Fibroblast of mammary gland (primary cell): ENCODE results near the gene HPSE2.

Experiments used
- DNase-seq: peaks from one replicate; pipeline ENCODE4 v3.0.0-alpha.2; 2010; ENCODE audit warnings: low read depth
- H3K4me3 ChIP-seq: 2 replicates; pipeline ENCODE4 v1.5.1; 2011; ENCODE audit warnings: low read depth, mild to moderate bottlenecking, low read length, moderate library complexity; ENCODE audit not compliant: control insufficient read depth
- TF ChIP-seq, protein P1 (sequence below): conservative IDR thresholded peaks from 2 replicates; pipeline ENCODE4 v1.5.1; 2011; ENCODE audit warnings: low read depth, low read length, inconsistent platforms; ENCODE audit not compliant: control insufficient read depth, insufficient read depth

The HPSE2 gene

GRCh38 chr10:98901441-98902110, 334.1 kb downstream of the HPSE2 start:
- no peak for DNase-seq
- TF ChIP-seq, protein P1, sequence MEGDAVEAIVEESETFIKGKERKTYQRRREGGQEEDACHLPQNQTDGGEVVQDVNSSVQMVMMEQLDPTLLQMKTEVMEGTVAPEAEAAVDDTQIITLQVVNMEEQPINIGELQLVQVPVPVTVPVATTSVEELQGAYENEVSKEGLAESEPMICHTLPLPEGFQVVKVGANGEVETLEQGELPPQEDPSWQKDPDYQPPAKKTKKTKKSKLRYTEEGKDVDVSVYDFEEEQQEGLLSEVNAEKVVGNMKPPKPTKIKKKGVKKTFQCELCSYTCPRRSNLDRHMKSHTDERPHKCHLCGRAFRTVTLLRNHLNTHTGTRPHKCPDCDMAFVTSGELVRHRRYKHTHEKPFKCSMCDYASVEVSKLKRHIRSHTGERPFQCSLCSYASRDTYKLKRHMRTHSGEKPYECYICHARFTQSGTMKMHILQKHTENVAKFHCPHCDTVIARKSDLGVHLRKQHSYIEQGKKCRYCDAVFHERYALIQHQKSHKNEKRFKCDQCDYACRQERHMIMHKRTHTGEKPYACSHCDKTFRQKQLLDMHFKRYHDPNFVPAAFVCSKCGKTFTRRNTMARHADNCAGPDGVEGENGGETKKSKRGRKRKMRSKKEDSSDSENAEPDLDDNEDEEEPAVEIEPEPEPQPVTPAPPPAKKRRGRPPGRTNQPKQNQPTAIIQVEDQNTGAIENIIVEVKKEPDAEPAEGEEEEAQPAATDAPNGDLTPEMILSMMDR = no peak
- no peak overlapping the region for H3K4me3 ChIP-seq

DNA sequence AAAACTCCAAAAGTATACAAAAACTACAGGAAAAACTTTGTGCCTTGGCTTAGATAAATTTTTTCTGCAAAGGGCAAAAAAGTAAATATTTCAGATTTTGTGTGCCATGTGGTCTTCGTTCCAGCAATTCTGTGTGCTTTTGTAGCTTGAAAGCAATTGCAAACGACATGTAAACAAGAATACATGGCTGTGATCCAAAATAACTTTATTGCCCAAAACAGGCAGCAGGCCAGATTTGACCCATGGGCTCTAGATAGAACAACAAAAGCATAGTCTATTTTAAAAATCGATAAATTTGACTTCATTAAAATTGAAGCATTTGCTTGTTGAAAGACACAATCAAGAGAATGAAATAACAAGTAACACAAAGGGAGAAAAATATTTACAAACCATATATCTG, 336.6 kb downstream of the HPSE2 start:
- H3K4me3 ChIP-seq = no peak overlapping the region
- TF ChIP-seq, protein P1 = no peak
- DNase-seq = no peak

GRCh38 chr10:98892523-98892922, 343.1 kb downstream of the HPSE2 start:
- H3K4me3 ChIP-seq = no peak overlapping the region
- TF ChIP-seq, protein P1 = no peak
- no peak for DNase-seq

GRCh38 chr10:98886686-98887085, 349.0 kb downstream of the HPSE2 start:
- no peak overlapping the region for H3K4me3 ChIP-seq
- TF ChIP-seq, protein P1 = no peak
- DNase-seq = peak; percentile 45

- DNase-seq = no peak
- H3K4me3 ChIP-seq = no peak overlapping the region
- TF ChIP-seq, protein P1 = no peak
Measured at GRCh38 chr10:98885378-98885777, 350.3 kb downstream of the HPSE2 start.

GRCh38 chr10:98881789-98882188, 353.9 kb downstream of the HPSE2 start:
- DNase-seq = no peak
- TF ChIP-seq, protein P1 = no peak
- no peak overlapping the region for H3K4me3 ChIP-seq

DNA sequence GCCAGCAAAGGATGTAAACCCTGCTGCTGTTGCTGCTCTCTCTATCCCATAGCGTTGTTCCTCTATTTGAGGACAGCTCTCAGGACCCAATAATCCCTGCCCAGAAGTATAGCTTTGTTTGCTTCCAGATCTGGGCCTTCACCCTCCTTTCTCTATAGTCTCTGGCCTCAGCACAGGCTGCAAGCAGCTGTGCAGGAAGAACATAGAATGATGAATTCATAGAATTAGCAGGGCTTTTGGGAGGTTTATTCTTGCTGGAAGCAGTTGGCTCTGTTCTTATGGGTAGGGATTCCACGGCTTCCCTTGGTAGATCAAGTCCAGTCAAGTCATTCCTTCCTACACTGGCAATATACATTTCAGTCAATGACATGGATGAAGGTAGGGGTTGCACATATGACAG, 354.7 kb downstream of the HPSE2 start:
- H3K4me3 ChIP-seq = no peak overlapping the region
- TF ChIP-seq, protein P1 = no peak
- no peak for DNase-seq
